Neuronal stem cell (in vitro differentiated cells): ENCODE measurements around the gene SORBS2.
A peak's percentile ranks its signal among the peaks of the same experiment; 100 is the strongest.

Source experiments
- DNase-seq: peaks from one replicate; pipeline ENCODE4 v3.0.0-alpha.2; 2013; ENCODE audit warnings: low spot score
- H2AFZ ChIP-seq: one replicate; pipeline ENCODE4 v1.6.1; 2013; ENCODE audit warnings: mild to moderate bottlenecking, low read length, inconsistent platforms
- H2AK5ac ChIP-seq: 2 replicates; pipeline ENCODE4 v1.6.1; 2013; ENCODE audit warnings: low read depth, mild to moderate bottlenecking, inconsistent platforms, low read length, moderate library complexity, mixed read lengths
- H2BK120ac ChIP-seq: 2 replicates; pipeline ENCODE4 v1.6.1; 2013; ENCODE audit warnings: low read depth, mild to moderate bottlenecking, inconsistent platforms, low read length, moderate library complexity, mixed read lengths
- H2BK12ac ChIP-seq: one replicate; pipeline ENCODE4 v1.6.1; 2013; ENCODE audit warnings: low read length, inconsistent platforms
- H2BK15ac ChIP-seq: 2 replicates; pipeline ENCODE4 v1.6.1; 2013; ENCODE audit warnings: mild to moderate bottlenecking, low read length, inconsistent platforms, mixed read lengths
- H2BK5ac ChIP-seq: one replicate; pipeline ENCODE4 v1.6.1; 2013; ENCODE audit warnings: inconsistent platforms, mild to moderate bottlenecking, low read length, moderate library complexity
- H3K14ac ChIP-seq: one replicate; pipeline ENCODE4 v1.6.1; 2013; ENCODE audit warnings: low read length, inconsistent platforms
- H3K18ac ChIP-seq: 2 replicates; pipeline ENCODE4 v1.6.1; 2013; ENCODE audit warnings: low read length, inconsistent platforms
- H3K23ac ChIP-seq: 2 replicates; pipeline ENCODE4 v1.6.1; 2013; ENCODE audit warnings: low read depth, mild to moderate bottlenecking, mixed read lengths, low read length, inconsistent platforms; ENCODE audit not compliant: poor library complexity
- H3K27ac ChIP-seq: replicated peaks from 3 replicates; pipeline ENCODE4 v1.5.1; 2013; ENCODE audit warnings: low read length, inconsistent platforms
- H3K27me3 ChIP-seq, 3 experiments: 2 replicates each; pipeline ENCODE4 v1.6.1; 2013; ENCODE audit warnings: low read length in 3 of 3, mild to moderate bottlenecking in 2 of 3, inconsistent platforms in 1 of 3, low read depth in 1 of 3, mixed read lengths in 1 of 3, moderate library complexity in 1 of 3; ENCODE audit not compliant: control insufficient read depth in 3 of 3, insufficient read depth in 3 of 3
- H3K36me3 ChIP-seq, 2 donors: replicated peaks in 1 of 2; 2 replicates each; pipeline ENCODE4 v1.6.1; 2013; ENCODE audit warnings: low read length in 2 of 2; ENCODE audit not compliant: control insufficient read depth in 2 of 2, insufficient read depth in 2 of 2
- H3K4ac ChIP-seq: 2 replicates; pipeline ENCODE4 v1.6.1; 2013; ENCODE audit warnings: inconsistent platforms, mild to moderate bottlenecking, low read length, moderate library complexity
- H3K4me1 ChIP-seq, 2 donors: 1 replicate in 1 of 2; 2 replicates in 1 of 2; pipeline ENCODE4 v1.6.1; 2013; ENCODE audit warnings: low read length in 2 of 2, low read depth in 1 of 2; ENCODE audit not compliant: control insufficient read depth in 2 of 2, insufficient read depth in 1 of 2
- H3K4me2 ChIP-seq: one replicate; pipeline ENCODE4 v1.6.1; 2013; ENCODE audit warnings: mild to moderate bottlenecking, low read length, inconsistent platforms; ENCODE audit not compliant: insufficient read depth, poor library complexity, severe bottlenecking
- H3K4me3 ChIP-seq, 2 donors: 2 replicates each; pipeline ENCODE4 v1.5.1; 2013; ENCODE audit warnings: low read length in 2 of 2, mild to moderate bottlenecking in 2 of 2, inconsistent platforms in 1 of 2, moderate library complexity in 1 of 2
- H3K79me1 ChIP-seq: one replicate; pipeline ENCODE4 v1.6.1; 2013; ENCODE audit warnings: low read depth, mild to moderate bottlenecking, inconsistent platforms, low read length, moderate library complexity
- H3K9ac ChIP-seq: one replicate; pipeline ENCODE4 v1.6.1; 2013; ENCODE audit warnings: mild to moderate bottlenecking, low read depth, low read length, inconsistent platforms; ENCODE audit not compliant: poor library complexity
- H3K9me3 ChIP-seq, 2 donors: replicated peaks in 1 of 2; 2 replicates each; pipeline versions ENCODE3 to v1.6.1; 2013; ENCODE audit warnings: low read length in 2 of 2, mild to moderate bottlenecking in 2 of 2, inconsistent platforms in 1 of 2, low read depth in 1 of 2, mixed read lengths in 1 of 2, moderate library complexity in 1 of 2; ENCODE audit not compliant: control insufficient read depth in 2 of 2, insufficient read depth in 1 of 2
- H4K8ac ChIP-seq: one replicate; pipeline ENCODE4 v1.6.1; 2013; ENCODE audit warnings: low read depth, mild to moderate bottlenecking, inconsistent platforms, low read length, moderate library complexity
- H4K91ac ChIP-seq: one replicate; pipeline ENCODE4 v1.6.1; 2013; ENCODE audit warnings: low read length, low read depth, mild to moderate bottlenecking, inconsistent platforms; ENCODE audit not compliant: poor library complexity
- WGBS, 2 donors: extraction: QIAGEN DNeasy Blood & Tissue Kit; methylation state at CpG; one replicate each; pipeline ENCODE4 v1.1.7; 2013; ENCODE audit warnings: missing lambda C conversion rate in 2 of 2, mixed read lengths in 1 of 2; ENCODE audit not compliant: insufficient read length in 2 of 2, insufficient replicate concordance in 1 of 2; ENCODE audit errors: extremely low coverage in 2 of 2; 5-methylcytosine and 5-hydroxymethylcytosine counted together

SORBS2 gene

DNA sequence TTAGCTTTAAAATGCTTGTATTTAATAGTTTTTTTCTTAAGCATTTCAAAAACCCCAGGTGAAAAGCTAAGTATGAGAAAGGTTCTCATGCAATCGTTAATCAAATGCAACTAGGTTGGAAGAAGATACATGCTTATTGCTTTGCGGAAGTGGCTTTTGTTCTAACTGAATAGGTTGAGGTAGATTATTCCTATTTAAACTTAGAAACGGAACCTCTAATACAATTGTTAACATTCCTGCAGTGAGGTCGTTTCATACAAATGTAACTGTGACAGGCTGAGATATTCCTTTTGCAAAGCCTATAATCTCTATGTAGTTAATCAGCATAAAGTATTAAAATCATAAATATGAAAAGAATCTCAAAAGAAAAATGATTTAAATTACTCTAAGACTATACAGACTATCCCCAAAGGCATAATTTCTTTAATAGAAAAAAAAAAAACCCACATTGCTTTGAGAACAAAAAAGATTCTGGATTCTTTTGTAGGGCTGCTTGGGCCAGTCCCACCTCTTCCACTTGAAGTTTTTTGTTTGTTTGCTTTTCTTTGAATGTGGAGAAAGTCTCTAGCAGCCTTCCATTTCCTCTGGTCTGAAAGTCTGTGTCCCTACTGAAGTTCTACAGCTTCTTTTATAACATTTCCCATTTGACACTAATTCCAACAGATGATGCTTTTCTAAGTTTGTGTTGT is 25.6 kb upstream of the SORBS2 start:
- no peak overlapping the region for H3K9ac ChIP-seq
- H2AK5ac ChIP-seq = no peak overlapping the region
- no peak overlapping the region for H2BK15ac ChIP-seq
- DNase-seq = no peak
- H3K79me1 ChIP-seq = no peaks in the 10 kb centered on the region
- H3K9me3 ChIP-seq = peaks cover 0 to 2% of the 10 kb centered on the region in 2 donors
- no peak overlapping the region for H3K4me2 ChIP-seq
- no peak overlapping the region for H3K4me3 ChIP-seq
- H3K23ac ChIP-seq = no peak overlapping the region
- H2BK5ac ChIP-seq = no peak overlapping the region
- peak overlapping the region; percentile 42 for H2BK120ac ChIP-seq
- H2BK12ac ChIP-seq = peak overlapping the region; percentile 78
- H4K8ac ChIP-seq = no peak overlapping the region
- H3K36me3 ChIP-seq = no peaks in the 10 kb centered on the region
- peak overlapping the region; percentile 92 for H3K27ac ChIP-seq
- H3K27me3 ChIP-seq = no peaks in the 10 kb centered on the region
- H3K4me1 ChIP-seq = peaks cover 29 to 45% of the 10 kb centered on the region in 2 donors
- no peak overlapping the region for H3K14ac ChIP-seq
- H3K18ac ChIP-seq = no peak overlapping the region
- no CpG with 5 or more reads among the region's 4 CpGs for WGBS, 2 donors
- peak overlapping the region; percentile 75 for H2AFZ ChIP-seq
- H3K4ac ChIP-seq = no peak overlapping the region
- H4K91ac ChIP-seq = peak overlapping the region; percentile 85

DNA sequence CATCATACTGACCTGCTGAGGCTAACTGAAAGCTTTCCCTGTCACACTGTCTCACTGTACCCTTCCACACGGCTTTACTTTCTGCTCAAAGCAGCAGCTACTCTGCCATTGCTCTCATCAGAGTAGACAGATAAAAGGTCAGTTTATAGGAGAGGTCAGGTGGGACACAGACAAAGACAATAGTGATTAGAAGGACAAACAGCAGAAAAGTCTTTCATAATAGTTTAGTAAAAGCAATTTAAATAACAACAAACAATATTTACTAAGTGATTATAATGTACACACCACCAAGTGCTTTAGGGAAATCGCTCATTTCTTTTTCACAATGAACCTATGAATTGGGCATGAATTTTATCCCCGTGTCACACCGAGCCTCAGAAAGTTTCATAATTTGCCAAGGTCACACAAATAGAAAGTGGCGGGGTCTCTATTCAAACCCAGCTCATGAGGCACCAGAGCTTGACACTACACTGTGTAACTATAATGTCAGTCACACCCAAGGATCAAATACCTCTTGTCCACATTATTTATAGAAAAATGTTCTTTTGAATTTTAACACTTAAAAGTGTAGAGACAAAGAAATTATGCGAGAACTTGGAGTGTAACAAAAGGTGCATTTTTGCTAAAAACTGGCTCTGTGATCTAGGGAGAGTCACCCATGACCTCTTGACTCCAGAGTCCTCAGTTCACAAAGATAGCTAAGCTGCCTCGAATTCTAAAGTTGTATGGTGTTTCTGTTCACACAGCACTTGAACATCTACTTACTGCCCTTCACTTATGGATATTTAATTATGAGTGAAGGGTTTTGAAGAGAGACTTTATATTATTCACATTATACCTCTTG is 24.5 kb upstream of the SORBS2 start:
- H3K27ac ChIP-seq = no peak overlapping the region
- no peaks in the 10 kb centered on the region for H3K79me1 ChIP-seq
- H3K27me3 ChIP-seq = no peaks in the 10 kb centered on the region
- H2BK5ac ChIP-seq = no peak overlapping the region
- no peak overlapping the region for H3K23ac ChIP-seq
- no peak overlapping the region for H3K18ac ChIP-seq
- no peak overlapping the region for H2BK15ac ChIP-seq
- H2AK5ac ChIP-seq = no peak overlapping the region
- no peaks in the 10 kb centered on the region for H3K9me3 ChIP-seq
- H2AFZ ChIP-seq = no peak overlapping the region
- no CpG with 5 or more reads among the region's 7 CpGs for WGBS, 2 donors
- H2BK120ac ChIP-seq = no peak overlapping the region
- H2BK12ac ChIP-seq = no peak overlapping the region
- H3K36me3 ChIP-seq = no peaks in the 10 kb centered on the region
- H3K9ac ChIP-seq = no peak overlapping the region
- no peak overlapping the region for H4K8ac ChIP-seq
- no peak for DNase-seq
- H3K4ac ChIP-seq = no peak overlapping the region
- no peak overlapping the region for H3K4me2 ChIP-seq
- H3K4me3 ChIP-seq = no peak overlapping the region
- no peak overlapping the region for H3K14ac ChIP-seq
- peaks cover 29 to 45% of the 10 kb centered on the region in 2 donors for H3K4me1 ChIP-seq
- H4K91ac ChIP-seq = no peak overlapping the region

DNA sequence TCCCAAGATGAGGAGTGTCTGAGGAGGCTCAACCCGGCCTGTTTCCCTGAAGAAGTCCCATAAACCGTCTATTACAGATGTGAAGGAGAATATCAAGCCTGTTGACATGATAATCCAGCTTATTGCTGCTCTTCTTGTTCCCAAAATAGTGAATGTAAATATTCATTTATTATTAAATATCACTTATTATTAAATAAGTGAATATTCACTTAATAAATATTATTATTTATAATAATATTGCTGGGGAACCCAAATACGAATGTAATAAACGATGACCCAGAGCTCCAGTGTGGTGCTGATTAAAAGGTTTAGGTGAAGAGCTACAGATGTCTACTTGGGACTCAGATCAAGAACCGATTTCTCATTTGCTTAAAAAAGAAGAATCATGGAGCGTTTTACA is 23.8 kb upstream of the SORBS2 start:
- Histone ChIP-seq H3K4me1 (peaks cover 28 to 45% of the 10 kb centered on the region in 2 donors), H4K8ac (no peak overlapping the region), H4K91ac (no peak overlapping the region), H2BK5ac (no peak overlapping the region), H3K23ac (no peak overlapping the region), H3K4me3 (no peak overlapping the region), H3K9ac (no peak overlapping the region), H3K27me3 (no peaks in the 10 kb centered on the region), H3K14ac (no peak overlapping the region), H3K27ac (peak overlapping the region; percentile 29), H3K36me3 (no peaks in the 10 kb centered on the region), H2AK5ac (no peak overlapping the region), H3K18ac (no peak overlapping the region), H2BK12ac (no peak overlapping the region), H3K4ac (no peak overlapping the region), H3K79me1 (no peaks in the 10 kb centered on the region), H2BK15ac (no peak overlapping the region), H3K4me2 (no peak overlapping the region), H2AFZ (no peak overlapping the region), H3K9me3 (no peaks in the 10 kb centered on the region), H2BK120ac (no peak overlapping the region)
- DNase-seq = no peak
- WGBS, 2 donors = no CpG with 5 or more reads among the region's 6 CpGs

DNA sequence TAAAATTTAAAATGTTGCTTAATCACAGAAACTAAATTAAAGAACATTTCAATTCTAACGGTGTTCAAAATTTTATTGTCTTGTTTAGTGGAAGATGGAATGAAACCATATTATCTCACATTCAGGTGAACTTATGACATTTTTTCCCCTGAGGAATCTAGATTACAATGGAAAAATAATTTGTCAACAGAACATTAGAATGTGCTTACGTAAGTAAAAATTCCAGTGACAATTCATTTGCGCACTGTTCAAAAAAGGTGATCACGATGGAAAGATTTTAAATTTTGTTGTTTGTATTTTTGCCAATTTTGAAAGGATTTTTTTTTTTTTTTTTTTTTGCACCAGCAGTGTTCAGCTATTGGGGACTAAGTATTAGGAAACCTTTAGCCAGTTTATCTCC is 23.3 kb upstream of the SORBS2 start:
- no peak overlapping the region for H4K91ac ChIP-seq
- no peak overlapping the region for H3K18ac ChIP-seq

More for the DNA sequence above, 23.3 kb upstream of the SORBS2 start:
- no peak overlapping the region for H2AFZ ChIP-seq
- peaks cover 25 to 45% of the 10 kb centered on the region in 2 donors for H3K4me1 ChIP-seq
- no peaks in the 10 kb centered on the region for H3K79me1 ChIP-seq
- no peak overlapping the region for H2BK5ac ChIP-seq
- no peak overlapping the region for H3K4me3 ChIP-seq
- no peaks in the 10 kb centered on the region for H3K36me3 ChIP-seq
- no peak for DNase-seq
- whole genome bisulfite sequencing, 2 donors = no CpG with 5 or more reads among the region's 4 CpGs
- no peak overlapping the region for H2AK5ac ChIP-seq
- H3K27me3 ChIP-seq = no peaks in the 10 kb centered on the region
- no peak overlapping the region for H2BK15ac ChIP-seq
- no peak overlapping the region for H3K27ac ChIP-seq
- H2BK120ac ChIP-seq = no peak overlapping the region
- H3K4me2 ChIP-seq = no peak overlapping the region
- no peak overlapping the region for H3K23ac ChIP-seq
- H4K8ac ChIP-seq = no peak overlapping the region
- H3K14ac ChIP-seq = no peak overlapping the region
- no peak overlapping the region for H2BK12ac ChIP-seq
- H3K4ac ChIP-seq = no peak overlapping the region
- no peaks in the 10 kb centered on the region for H3K9me3 ChIP-seq
- no peak overlapping the region for H3K9ac ChIP-seq
